AG10803 (cell line): ENCODE measurements around the gene CDC20.
A peak's percentile ranks its signal among the peaks of the same experiment; 100 is the strongest.

Source experiments
- DNase-seq: peaks from one replicate; pipeline ENCODE4 v3.0.0; 2010; ENCODE audit warnings: low read depth
- H3K4me3 ChIP-seq: 2 replicates; pipeline ENCODE4 v1.5.1; 2011; ENCODE audit warnings: mild to moderate bottlenecking, low read length, control low read depth
- TF ChIP-seq, protein P1 (sequence below): conservative IDR thresholded peaks from 2 replicates; pipeline ENCODE4 v1.5.1; 2011; ENCODE audit warnings: mild to moderate bottlenecking, low read length, control low read depth, inconsistent platforms

CDC20 gene

DNA sequence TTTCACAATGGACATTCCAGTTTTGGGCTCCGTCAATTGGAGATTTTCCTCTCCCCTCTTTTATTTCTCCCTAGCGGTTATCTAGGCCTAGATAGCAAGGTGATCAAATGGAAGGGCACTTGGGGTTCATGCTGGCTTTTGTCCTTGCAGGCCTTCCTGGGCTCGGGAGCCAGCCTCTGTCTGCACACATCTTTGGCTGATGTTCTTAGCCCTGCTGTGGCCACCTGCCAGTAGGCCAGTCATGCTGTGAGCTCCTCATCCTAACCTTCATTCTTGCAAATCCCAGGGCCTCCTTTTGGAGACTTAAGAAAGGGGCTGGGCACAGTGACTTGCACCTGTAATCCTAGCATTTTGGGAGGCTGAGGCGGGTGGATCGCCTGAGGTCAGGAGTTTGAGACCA, 44.5 kb upstream of the CDC20 start:
- no peak for DNase-seq
- TF ChIP-seq, protein P1, sequence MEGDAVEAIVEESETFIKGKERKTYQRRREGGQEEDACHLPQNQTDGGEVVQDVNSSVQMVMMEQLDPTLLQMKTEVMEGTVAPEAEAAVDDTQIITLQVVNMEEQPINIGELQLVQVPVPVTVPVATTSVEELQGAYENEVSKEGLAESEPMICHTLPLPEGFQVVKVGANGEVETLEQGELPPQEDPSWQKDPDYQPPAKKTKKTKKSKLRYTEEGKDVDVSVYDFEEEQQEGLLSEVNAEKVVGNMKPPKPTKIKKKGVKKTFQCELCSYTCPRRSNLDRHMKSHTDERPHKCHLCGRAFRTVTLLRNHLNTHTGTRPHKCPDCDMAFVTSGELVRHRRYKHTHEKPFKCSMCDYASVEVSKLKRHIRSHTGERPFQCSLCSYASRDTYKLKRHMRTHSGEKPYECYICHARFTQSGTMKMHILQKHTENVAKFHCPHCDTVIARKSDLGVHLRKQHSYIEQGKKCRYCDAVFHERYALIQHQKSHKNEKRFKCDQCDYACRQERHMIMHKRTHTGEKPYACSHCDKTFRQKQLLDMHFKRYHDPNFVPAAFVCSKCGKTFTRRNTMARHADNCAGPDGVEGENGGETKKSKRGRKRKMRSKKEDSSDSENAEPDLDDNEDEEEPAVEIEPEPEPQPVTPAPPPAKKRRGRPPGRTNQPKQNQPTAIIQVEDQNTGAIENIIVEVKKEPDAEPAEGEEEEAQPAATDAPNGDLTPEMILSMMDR: no peak
- H3K4me3 ChIP-seq: no peak overlapping the region

GRCh38 chr1:43315481-43315880, 43.3 kb upstream of the CDC20 start:
- DNase-seq: no peak
- TF ChIP-seq, protein P1: no peak
- no peak overlapping the region for H3K4me3 ChIP-seq

- TF ChIP-seq, protein P1: no peak
- no peak overlapping the region for H3K4me3 ChIP-seq
- DNase-seq: peak; percentile 25
Observed at GRCh38 chr1:43315963-43316737, 42.6 kb upstream of the CDC20 start.

DNA sequence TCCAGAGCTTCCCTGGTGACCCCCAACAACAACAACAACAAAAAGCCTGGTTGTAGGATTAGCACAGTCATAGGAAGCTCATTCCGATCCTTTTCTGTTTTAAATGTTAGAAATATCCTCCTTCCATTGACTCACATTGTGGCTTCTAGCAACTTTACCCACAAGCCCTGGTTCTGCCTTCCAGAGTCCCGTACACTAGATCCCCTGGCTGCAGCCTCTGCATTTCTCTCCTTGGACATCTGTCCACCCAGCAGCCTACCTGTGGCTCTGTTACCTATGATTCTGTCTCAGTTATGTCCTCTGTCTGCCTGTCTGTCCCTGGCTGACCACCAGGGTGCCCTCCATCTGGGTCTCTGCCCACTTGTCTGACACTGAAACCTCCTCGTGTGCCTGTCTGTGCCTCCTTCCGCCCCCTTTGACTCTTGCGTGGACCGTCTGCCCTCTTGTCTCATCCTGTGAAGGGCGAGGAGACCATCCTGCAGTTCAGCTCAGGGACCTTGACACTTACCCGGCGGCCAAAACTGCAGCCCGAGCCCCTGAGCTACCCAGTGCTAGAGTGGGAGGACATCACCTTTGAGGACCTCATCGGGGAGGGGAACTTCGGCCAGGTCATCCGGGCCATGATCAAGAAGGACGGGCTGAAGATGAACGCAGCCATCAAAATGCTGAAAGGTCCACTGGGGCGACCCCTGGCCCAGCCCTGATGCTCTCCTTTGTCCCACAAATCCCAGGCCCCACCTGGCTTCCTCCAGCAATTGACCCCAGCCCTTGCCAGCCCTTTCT, 41.9 kb upstream of the CDC20 start:
- H3K4me3 ChIP-seq: no peak overlapping the region
- TF ChIP-seq, protein P1: peak; percentile 19
- no peak for DNase-seq

GRCh38 chr1:43317817-43318471, 40.8 kb upstream of the CDC20 start:
- TF ChIP-seq, protein P1: no peak
- no peak overlapping the region for H3K4me3 ChIP-seq
- DNase-seq: peak; percentile 27

GRCh38 chr1:43318831-43319230, 40.0 kb upstream of the CDC20 start:
- H3K4me3 ChIP-seq: no peak overlapping the region
- TF ChIP-seq, protein P1: no peak
- DNase-seq: no peak
